ENCODE results near the gene MYH11. TPM values are rescaled to one million over a fixed set of nuclear protein-coding genes. Genes with fewer than 3 reads are reported as not detected.

The MYH11 gene
- total RNA-seq, 2 donors from 2014 or later = 0.09 to 0.29 TPM

- peaks cover 5% of the 10 kb centered on the region for H3K27me3 Mint-ChIP-seq (ENCODE audit: insufficient read depth)
- no peak overlapping the region for H3K4me3 ChIP-seq (ENCODE audit: low read length)
- H3K27ac ChIP-seq (ENCODE audit: low read depth, low read length) = no peak overlapping the region
- H3K36me3 ChIP-seq (ENCODE audit: control insufficient read depth, insufficient read depth, low read length) = no peaks in the 10 kb centered on the region
- no peaks in the 10 kb centered on the region for H3K4me1 Mint-ChIP-seq
- no peak overlapping the region for H3K27ac Mint-ChIP-seq
- no peaks in the 10 kb centered on the region for H3K9me3 Mint-ChIP-seq
- H3K27me3 ChIP-seq (ENCODE audit: control insufficient read depth, insufficient read depth, low read length, poor library complexity, severe bottlenecking) = no peaks in the 10 kb centered on the region
- 94% methylated on average over 6 to 7 of the region's 7 CpGs for WGBS, 2 experiments (ENCODE audit: insufficient coverage in 1 of 2, insufficient read length in 1 of 2)
- no peak overlapping the region for H3K9ac ChIP-seq (ENCODE audit: extremely low read depth, low read length, poor library complexity, severe bottlenecking)
- H3K9me3 ChIP-seq (ENCODE audit: control insufficient read depth, low read length) = no peaks in the 10 kb centered on the region
- no peak for DNase-seq
- no peaks in the 10 kb centered on the region for H3K36me3 Mint-ChIP-seq (ENCODE audit: low read depth)
- no peaks in the 10 kb centered on the region for H3K4me1 ChIP-seq (ENCODE audit: control insufficient read depth, insufficient read depth, low read length)
- TF ChIP-seq CTCF (conservative IDR thresholded peaks at IDR 0.05) = no peak
- no peak overlapping the region for H3K4me3 Mint-ChIP-seq
Measured at GRCh38 chr16:15894571-15895374, 37.9 kb upstream of the MYH11 start.

GRCh38 chr16:15891508-15891907, 34.7 kb upstream of the MYH11 start:
- Histone ChIP-seq H3K27me3 (ENCODE audit: control insufficient read depth, insufficient read depth, low read length, poor library complexity, severe bottlenecking) (no peaks in the 10 kb centered on the region), H3K9ac (ENCODE audit: extremely low read depth, low read length, poor library complexity, severe bottlenecking) (no peak overlapping the region), H3K4me3 (ENCODE audit: low read length) (no peak overlapping the region), H3K9me3 (ENCODE audit: control insufficient read depth, low read length) (no peaks in the 10 kb centered on the region), H3K36me3 (ENCODE audit: control insufficient read depth, insufficient read depth, low read length) (peaks cover under 1% of the 10 kb centered on the region), H3K27ac (ENCODE audit: low read depth, low read length) (no peak overlapping the region), H3K4me1 (ENCODE audit: control insufficient read depth, insufficient read depth, low read length) (peaks cover 2% of the 10 kb centered on the region)
- peaks cover 7% of the 10 kb centered on the region for H3K4me1 Mint-ChIP-seq
- no peak for DNase-seq
- WGBS, 2 experiments (ENCODE audit: insufficient coverage in 1 of 2, insufficient read length in 1 of 2) = 78% methylated on average over 3 of the region's 3 CpGs
- no peak overlapping the region for H3K27ac Mint-ChIP-seq
- H3K4me3 Mint-ChIP-seq = no peak overlapping the region
- TF ChIP-seq CTCF (conservative IDR thresholded peaks at IDR 0.05) = no peak
- peaks cover 5% of the 10 kb centered on the region for H3K27me3 Mint-ChIP-seq (ENCODE audit: insufficient read depth)
- no peaks in the 10 kb centered on the region for H3K36me3 Mint-ChIP-seq (ENCODE audit: low read depth)
- H3K9me3 Mint-ChIP-seq = no peaks in the 10 kb centered on the region

- peaks cover 1% of the 10 kb centered on the region for H3K27me3 Mint-ChIP-seq (ENCODE audit: insufficient read depth)
- peak; percentile 100 for DNase-seq
- WGBS, 2 experiments (ENCODE audit: insufficient coverage in 1 of 2, insufficient read length in 1 of 2) = 0% methylated on average over 13 to 41 of the region's 41 CpGs
Measured at GRCh38 chr16:15888072-15888976, 31.5 kb upstream of the MYH11 start, which contains the start of gene CEP20. Gene CEP20 (minus strand): TSS chr16:15888603. CDS start chr16:15888585, 18 bp downstream.

More at GRCh38 chr16:15888072-15888976, 31.5 kb upstream of the MYH11 start, which contains the start of gene CEP20:
- peak within 1 kb of the TSS; percentile 100 for H3K4me3 ChIP-seq (ENCODE audit: low read length)
- peaks cover 16% of the 10 kb centered on the region for H3K36me3 ChIP-seq (ENCODE audit: control insufficient read depth, insufficient read depth, low read length)
- Mint-ChIP-seq H3K4me1 (peaks cover 7% of the 10 kb centered on the region), H3K9me3 (no peaks in the 10 kb centered on the region), H3K4me3 (peak within 1 kb of the TSS; percentile 99), H3K27ac (peak within 1 kb of the TSS; percentile 98), H3K36me3 (ENCODE audit: low read depth) (peaks cover 11% of the 10 kb centered on the region)
- peak within 1 kb of the TSS; percentile 22 for H3K27ac ChIP-seq (ENCODE audit: low read depth, low read length)
- H3K4me1 ChIP-seq (ENCODE audit: control insufficient read depth, insufficient read depth, low read length) = peaks cover 2% of the 10 kb centered on the region
- H3K9me3 ChIP-seq (ENCODE audit: control insufficient read depth, low read length) = no peaks in the 10 kb centered on the region
- peak within 1 kb of the TSS; percentile 90 for H3K9ac ChIP-seq (ENCODE audit: extremely low read depth, low read length, poor library complexity, severe bottlenecking)
- TF ChIP-seq CTCF (conservative IDR thresholded peaks at IDR 0.05) = peak; percentile 39
- no peaks in the 10 kb centered on the region for H3K27me3 ChIP-seq (ENCODE audit: control insufficient read depth, insufficient read depth, low read length, poor library complexity, severe bottlenecking)
